AG04450 (cell line): Measurements from ENCODE around the gene PDE4D. TPM values are rescaled to one million over a fixed set of nuclear protein-coding genes. Genes with fewer than 3 reads are reported as not detected.

ENCODE experiments used
- CTCF ChIA-PET: fragments of 300-600, 350-600 bp; formaldehyde crosslinking; extraction: SDS; loops from one replicate; lab custom pipeline; 2022; ENCODE audit warnings: antibody characterized with exemption, inconsistent platforms; lab: Charles Lee
- POLR2A ChIA-PET: fragments of 350-600 bp; formaldehyde crosslinking; extraction: SDS; loops from one replicate; lab custom pipeline; 2021; ENCODE audit warnings: antibody characterized with exemption, inconsistent platforms; lab: Yijun Ruan, JAX
- DNase-seq: peaks from one replicate; pipeline ENCODE4 v3.0.0-alpha.2; 2011; ENCODE audit warnings: low read depth, low spot score
- H3K27ac ChIP-seq: one replicate; pipeline ENCODE4 v1.5.1; 2012; ENCODE audit warnings: low read depth, low read length, control low read depth
- H3K27me3 ChIP-seq: one replicate; pipeline ENCODE4 v1.6.0; 2012; ENCODE audit warnings: low read length; ENCODE audit not compliant: control insufficient read depth, insufficient read depth
- H3K4me3 ChIP-seq: 2 replicates; pipeline ENCODE4 v1.5.1; 2011; ENCODE audit warnings: mild to moderate bottlenecking, low read depth, low read length, control low read depth
- H3K9me3 ChIP-seq: 2 replicates; pipeline ENCODE4 v1.5.1; 2012; ENCODE audit warnings: low read length; ENCODE audit not compliant: control insufficient read depth, insufficient read depth
- polyA plus RNA-seq: library from polyadenylated mRNA; depleted of rRNA; stranded (reverse); fragments of >200 nt; gene quantifications from 2 replicates; pipeline ENCODE4 v1.2.3, GENCODE V29; 2011
- TF ChIP-seq, protein P1 (sequence below): IDR thresholded peaks from 2 replicates; pipeline ENCODE4 v1.5.1; 2011; ENCODE audit warnings: low read depth, low read length, control low read depth, inconsistent platforms

Gene PDE4D
- polyA plus RNA-seq, 1 experiment = 12.0 TPM

DNA sequence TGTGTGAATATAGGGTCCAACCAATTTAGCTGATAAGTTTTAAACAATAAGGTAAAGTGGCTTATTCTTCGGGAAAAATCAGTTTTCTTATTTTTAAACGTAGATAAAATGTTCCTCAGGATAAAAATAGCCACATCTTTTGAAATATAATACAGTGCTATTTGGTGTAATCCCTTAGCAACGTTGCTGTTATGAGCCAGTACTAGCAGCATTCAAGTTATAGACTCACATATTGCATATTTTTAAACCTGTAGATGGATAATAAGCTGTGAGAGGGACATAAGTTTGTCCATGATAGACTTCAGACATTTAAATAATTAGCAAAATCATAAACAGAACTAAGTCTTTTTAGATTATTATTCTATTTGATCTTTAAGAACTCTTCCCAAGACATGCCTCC, 6.3 kb downstream of the PDE4D start:
- ChIA-PET CTCF (no interaction called here), POLR2A (no interaction called here)
- no peaks in the 10 kb centered on the region for H3K9me3 ChIP-seq
- TF ChIP-seq, protein P1, sequence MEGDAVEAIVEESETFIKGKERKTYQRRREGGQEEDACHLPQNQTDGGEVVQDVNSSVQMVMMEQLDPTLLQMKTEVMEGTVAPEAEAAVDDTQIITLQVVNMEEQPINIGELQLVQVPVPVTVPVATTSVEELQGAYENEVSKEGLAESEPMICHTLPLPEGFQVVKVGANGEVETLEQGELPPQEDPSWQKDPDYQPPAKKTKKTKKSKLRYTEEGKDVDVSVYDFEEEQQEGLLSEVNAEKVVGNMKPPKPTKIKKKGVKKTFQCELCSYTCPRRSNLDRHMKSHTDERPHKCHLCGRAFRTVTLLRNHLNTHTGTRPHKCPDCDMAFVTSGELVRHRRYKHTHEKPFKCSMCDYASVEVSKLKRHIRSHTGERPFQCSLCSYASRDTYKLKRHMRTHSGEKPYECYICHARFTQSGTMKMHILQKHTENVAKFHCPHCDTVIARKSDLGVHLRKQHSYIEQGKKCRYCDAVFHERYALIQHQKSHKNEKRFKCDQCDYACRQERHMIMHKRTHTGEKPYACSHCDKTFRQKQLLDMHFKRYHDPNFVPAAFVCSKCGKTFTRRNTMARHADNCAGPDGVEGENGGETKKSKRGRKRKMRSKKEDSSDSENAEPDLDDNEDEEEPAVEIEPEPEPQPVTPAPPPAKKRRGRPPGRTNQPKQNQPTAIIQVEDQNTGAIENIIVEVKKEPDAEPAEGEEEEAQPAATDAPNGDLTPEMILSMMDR = no peak
- no peak overlapping the region for H3K27ac ChIP-seq
- H3K27me3 ChIP-seq = peaks cover 9% of the 10 kb centered on the region
- no peak for DNase-seq
- H3K4me3 ChIP-seq = no peak overlapping the region

DNA sequence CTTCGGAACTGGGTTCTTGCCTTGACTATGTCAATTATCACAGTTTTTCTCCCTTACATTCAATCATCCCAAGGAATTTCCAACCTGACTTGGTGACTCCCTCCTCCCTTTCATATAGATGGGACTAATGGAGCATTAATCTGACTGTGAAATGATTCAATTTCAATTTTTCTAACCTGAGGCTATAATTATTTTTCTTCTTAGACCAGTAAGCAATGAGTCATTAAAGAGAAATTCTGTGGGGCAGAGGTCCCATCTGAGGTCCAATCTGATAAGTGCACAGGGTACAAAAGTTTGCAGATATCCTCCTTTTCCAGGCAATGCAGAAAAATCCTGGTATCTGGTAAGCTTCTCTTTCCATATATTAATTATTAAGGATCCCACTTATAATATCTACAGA, 18.9 kb downstream of the PDE4D start:
- TF ChIP-seq, protein P1 = no peak
- Histone ChIP-seq H3K27ac (no peak overlapping the region), H3K4me3 (no peak overlapping the region), H3K27me3 (no peaks in the 10 kb centered on the region), H3K9me3 (no peaks in the 10 kb centered on the region)
- POLR2A ChIA-PET = no interaction called here
- CTCF ChIA-PET = no interaction called here
- no peak for DNase-seq

DNA sequence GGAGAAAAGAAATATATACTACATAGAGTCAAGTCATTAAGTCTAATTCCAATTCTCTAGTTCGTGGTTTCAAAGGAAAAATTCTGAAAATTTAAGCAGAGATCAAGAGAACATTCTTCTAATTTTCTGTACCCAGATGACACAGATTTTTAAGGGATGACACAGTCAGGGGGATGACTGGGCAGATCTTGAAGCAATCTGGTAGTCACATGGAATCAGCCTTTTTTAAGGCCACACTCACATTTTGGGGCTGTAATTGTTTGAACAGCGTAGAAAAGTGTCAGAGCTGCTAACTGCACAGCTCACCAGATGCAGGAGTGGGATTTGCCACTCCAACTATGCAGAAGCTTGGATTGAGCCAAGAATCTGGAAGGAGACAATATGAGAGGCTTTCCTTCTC, 20.4 kb downstream of the PDE4D start:
- H3K4me3 ChIP-seq = no peak overlapping the region
- peak overlapping the region; percentile 47 for H3K27ac ChIP-seq
- POLR2A ChIA-PET = no interaction called here
- DNase-seq = peak; percentile 10
- CTCF ChIA-PET = no interaction called here
- H3K9me3 ChIP-seq = no peaks in the 10 kb centered on the region
- no peaks in the 10 kb centered on the region for H3K27me3 ChIP-seq
- TF ChIP-seq, protein P1 = no peak

DNA sequence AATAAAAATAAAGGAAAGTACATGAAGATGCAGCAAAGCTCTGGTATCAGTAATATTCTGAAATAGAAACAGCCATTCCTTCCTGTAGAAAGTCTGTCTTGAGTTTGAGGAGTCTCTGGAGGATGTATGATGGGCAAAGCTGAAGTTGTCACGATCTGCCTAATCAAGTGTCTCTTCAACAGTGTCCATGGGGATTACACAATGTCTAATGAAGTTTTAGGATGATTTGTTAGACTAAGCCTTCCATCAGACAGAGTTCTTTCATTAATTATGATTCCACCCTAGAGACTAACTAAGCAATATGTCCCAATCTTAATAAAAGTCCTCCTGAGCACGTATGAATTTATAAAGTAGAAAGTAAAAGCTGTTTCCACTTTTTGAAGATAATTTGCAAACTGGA, 26.9 kb downstream of the PDE4D start:
- CTCF ChIA-PET = no interaction called here
- Histone ChIP-seq H3K9me3 (no peaks in the 10 kb centered on the region), H3K27me3 (no peaks in the 10 kb centered on the region)

DNA sequence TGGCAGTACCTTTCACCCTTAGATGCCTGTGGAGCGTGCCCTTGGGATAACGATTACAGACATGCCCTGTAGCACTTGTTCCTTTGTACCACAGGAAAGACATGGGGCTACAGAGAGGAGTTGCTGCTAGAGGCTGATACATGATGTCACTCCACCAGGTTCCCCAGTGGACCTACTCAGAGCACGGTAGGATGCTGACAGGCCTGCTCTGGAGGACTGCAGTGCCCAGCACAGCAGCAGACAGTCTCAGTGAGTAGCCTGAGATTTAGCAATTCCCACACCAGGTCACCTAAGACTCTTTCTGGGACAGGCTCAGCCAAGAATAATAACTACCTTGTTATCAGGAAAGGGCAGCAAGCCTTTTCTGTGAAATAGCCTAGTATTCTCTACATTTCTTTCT, 28.8 kb downstream of the PDE4D start:
- ChIA-PET CTCF (no interaction called here), POLR2A (no interaction called here)
- Histone ChIP-seq H3K9me3 (no peaks in the 10 kb centered on the region), H3K4me3 (no peak overlapping the region), H3K27me3 (no peaks in the 10 kb centered on the region), H3K27ac (no peak overlapping the region)
- DNase-seq = no peak
- TF ChIP-seq, protein P1 = no peak

More for the DNA sequence above, 26.9 kb downstream of the PDE4D start:
- TF ChIP-seq, protein P1 = no peak
- no peak for DNase-seq
- Histone ChIP-seq H3K4me3 (no peak overlapping the region), H3K27ac (no peak overlapping the region)
- POLR2A ChIA-PET = no interaction called here
